Liver (tissue), 9 donors: ENCODE measurements around the gene CAMKMT. TPM values are rescaled to one million over a fixed set of nuclear protein-coding genes. Genes with fewer than 3 reads are reported as not detected.

Experiments used
- DNase-seq: peaks from one replicate; pipeline ENCODE4 v3.0.0-alpha.2; 2017; ENCODE audit warnings: low spot score
- H3K27ac ChIP-seq, 2 donors: one replicate each; pipeline ENCODE4 v1.7.0; 2013; ENCODE audit warnings: inconsistent platforms in 2 of 2, low read length in 2 of 2, control low read depth in 1 of 2, low read depth in 1 of 2, mild to moderate bottlenecking in 1 of 2
- H3K27me3 ChIP-seq, 4 donors: one replicate each; pipeline versions ENCODE4 v1.6.1 to v1.7.0; 2013; ENCODE audit warnings: low read length in 3 of 4, inconsistent platforms in 1 of 4, mild to moderate bottlenecking in 1 of 4, moderate library complexity in 1 of 4; ENCODE audit not compliant: control insufficient read depth in 4 of 4, insufficient read depth in 4 of 4
- H3K36me3 ChIP-seq, 4 donors: one replicate each; pipeline versions ENCODE4 v1.6.1 to v1.7.0; 2013; ENCODE audit warnings: low read length in 3 of 4, mild to moderate bottlenecking in 3 of 4, low read depth in 1 of 4, moderate library complexity in 1 of 4; ENCODE audit not compliant: control insufficient read depth in 4 of 4, insufficient read depth in 3 of 4
- H3K4me1 ChIP-seq, 4 donors: one replicate each; pipeline versions ENCODE4 v1.6.1 to v1.7.0; 2013; ENCODE audit warnings: low read length in 3 of 4, mild to moderate bottlenecking in 3 of 4, moderate library complexity in 1 of 4; ENCODE audit not compliant: control insufficient read depth in 4 of 4, insufficient read depth in 4 of 4
- H3K4me3 ChIP-seq, 3 donors: one replicate each; pipeline versions ENCODE4 v1.6.1 to v1.7.0; 2013; ENCODE audit warnings: low read length in 3 of 3, control low read depth in 1 of 3, low read depth in 1 of 3, mild to moderate bottlenecking in 1 of 3
- H3K9ac ChIP-seq, 2 donors: one replicate each; pipeline ENCODE4 v1.7.0; 2013; ENCODE audit warnings: low read length in 2 of 2, mild to moderate bottlenecking in 2 of 2, moderate library complexity in 2 of 2, control low read depth in 1 of 2, low read depth in 1 of 2
- H3K9me3 ChIP-seq, 4 donors: one replicate each; pipeline versions ENCODE4 v1.6.1 to v1.7.0; 2013; ENCODE audit warnings: low read length in 3 of 4; ENCODE audit not compliant: control insufficient read depth in 4 of 4
- EGR1 ChIP-seq, 2 donors: IDR thresholded peaks; 2 replicates each; pipeline ENCODE4 v1.6.1; 2016 to 2018; ENCODE audit warnings: antibody characterized with exemption in 2 of 2, low read depth in 2 of 2
- FOXA1 ChIP-seq: IDR thresholded peaks from 2 replicates; pipeline ENCODE4 v1.6.1; 2016; ENCODE audit warnings: antibody characterized with exemption
- FOXA2 ChIP-seq: IDR thresholded peaks from 2 replicates; pipeline ENCODE4 v1.6.1; 2016; ENCODE audit warnings: antibody characterized with exemption
- GABPA ChIP-seq, 2 donors: IDR thresholded peaks in 1 of 2; conservative IDR thresholded peaks in 1 of 2; 2 replicates each; pipeline ENCODE4 v1.6.1; 2016; ENCODE audit warnings: antibody characterized with exemption in 2 of 2, mild to moderate bottlenecking in 1 of 2, moderate library complexity in 1 of 2
- HNF4A ChIP-seq, 2 donors: conservative IDR thresholded peaks; 2 replicates each; pipeline ENCODE4 v1.6.1; 2016; ENCODE audit warnings: antibody characterized with exemption in 2 of 2, mild to moderate bottlenecking in 2 of 2
- HNF4G ChIP-seq: IDR thresholded peaks from 2 replicates; pipeline ENCODE4 v1.6.1; 2016; ENCODE audit warnings: antibody characterized with exemption
- JUND ChIP-seq, 2 donors: IDR thresholded peaks; 2 replicates each; pipeline ENCODE4 v1.6.1; 2016; ENCODE audit warnings: antibody characterized with exemption in 2 of 2
- RAD21 ChIP-seq, 2 donors: IDR thresholded peaks; 2 replicates each; pipeline ENCODE4 v1.6.1; 2016; ENCODE audit warnings: antibody characterized with exemption in 2 of 2, mild to moderate bottlenecking in 2 of 2
- RXRA ChIP-seq, 2 donors: IDR thresholded peaks; 2 replicates each; pipeline ENCODE4 v1.6.1; 2017 to 2018; ENCODE audit warnings: antibody characterized with exemption in 2 of 2, mild to moderate bottlenecking in 1 of 2
- SP1 ChIP-seq: IDR thresholded peaks from 2 replicates; pipeline ENCODE4 v1.6.1; 2018; ENCODE audit warnings: antibody characterized with exemption, mild to moderate bottlenecking
- TAF1 ChIP-seq: conservative IDR thresholded peaks from 2 replicates; pipeline ENCODE4 v1.6.1; 2016; ENCODE audit warnings: antibody characterized with exemption, mild to moderate bottlenecking
- YY1 ChIP-seq: IDR thresholded peaks from 2 replicates; pipeline ENCODE4 v1.6.1; 2016; ENCODE audit warnings: antibody characterized with exemption, mild to moderate bottlenecking
- WGBS: extraction: QIAGEN DNeasy Blood & Tissue Kit; methylation state at CpG from one replicate; pipeline ENCODE4 v1.1.7; 2013; 5-methylcytosine and 5-hydroxymethylcytosine counted together
- polyA plus RNA-seq, 2 donors: library from polyadenylated mRNA; stranded (reverse) in 1 of 2; unstranded in 1 of 2; fragments of 200-250 nt in 1 of 2; fragments of >200 nt in 1 of 2; fragmentation: Nextera tagmentation in 1 of 2; extraction: Ambion mirVana in 1 of 2; gene quantifications; one replicate each; pipeline versions ENCODE4 v1.2.1 to v1.2.3, GENCODE V29; 2013 to 2015
- total RNA-seq, 2 donors: library from RNA; depleted of rRNA; stranded (reverse); fragments of >200 nt; gene quantifications; one replicate each; pipeline ENCODE4 v1.2.3, GENCODE V29; 2014
- TF ChIP-seq, protein P1 (sequence below): IDR thresholded peaks from 2 replicates; pipeline ENCODE4 v1.6.1; 2016; ENCODE audit warnings: antibody characterized with exemption
- TF ChIP-seq, protein P2 (sequence below): IDR thresholded peaks from 2 replicates; pipeline ENCODE4 v1.6.1; 2016; ENCODE audit warnings: antibody characterized with exemption, mild to moderate bottlenecking
- TF ChIP-seq, protein P3 (sequence below): IDR thresholded peaks from 2 replicates; pipeline ENCODE4 v1.6.1; 2016; ENCODE audit warnings: antibody characterized with exemption
- TF ChIP-seq, protein P4 (sequence below): fragments of 150-350 bp; IDR thresholded peaks from 2 replicates; pipeline ENCODE4 v1.5.1; 2017; ENCODE audit warnings: improper control_type of control experiment, low read depth, low read length; ENCODE audit not compliant: missing input control
- donor health status: healthy.
- donor health status: healthy.
- donor health status: healthy.
- donor health status: healthy.
- donor health status: healthy.

The CAMKMT gene
- total and polyA plus RNA-seq, 4 donors: 1.5 to 12.7 (median 7.1) TPM

DNA sequence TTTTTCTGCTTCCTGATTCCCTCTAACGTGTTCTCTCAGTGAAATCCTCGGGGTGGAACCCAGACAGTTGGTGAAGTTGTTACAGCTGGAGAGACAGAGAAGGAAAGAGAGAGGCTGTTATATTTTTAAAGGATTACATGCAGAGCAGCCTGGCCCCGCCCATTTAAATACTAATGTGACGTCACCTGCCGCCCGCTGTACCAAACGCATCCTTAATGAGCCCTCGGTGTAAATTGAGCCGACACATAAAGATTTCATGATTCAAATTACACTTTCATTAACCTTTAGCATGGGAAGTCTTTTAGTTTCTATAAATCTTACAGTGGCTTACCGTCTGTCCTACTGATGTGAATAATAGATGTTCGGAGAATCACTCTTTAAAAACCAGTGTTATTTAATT lies 415.8 kb downstream of the CAMKMT start:
- no peak overlapping the region for H3K9ac ChIP-seq
- H3K27me3 ChIP-seq: no peaks in the 10 kb centered on the region
- 54% methylated on average over 11 of the region's 11 CpGs for WGBS
- no peaks in the 10 kb centered on the region for H3K36me3 ChIP-seq
- no peak overlapping the region for H3K4me3 ChIP-seq
- no peaks in the 10 kb centered on the region for H3K9me3 ChIP-seq
- no peaks in the 10 kb centered on the region for H3K4me1 ChIP-seq
- TF ChIP-seq, protein P1, sequence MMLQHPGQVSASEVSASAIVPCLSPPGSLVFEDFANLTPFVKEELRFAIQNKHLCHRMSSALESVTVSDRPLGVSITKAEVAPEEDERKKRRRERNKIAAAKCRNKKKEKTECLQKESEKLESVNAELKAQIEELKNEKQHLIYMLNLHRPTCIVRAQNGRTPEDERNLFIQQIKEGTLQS: no peak
- DNase-seq: no peak
- H3K27ac ChIP-seq: no peak overlapping the region

DNA sequence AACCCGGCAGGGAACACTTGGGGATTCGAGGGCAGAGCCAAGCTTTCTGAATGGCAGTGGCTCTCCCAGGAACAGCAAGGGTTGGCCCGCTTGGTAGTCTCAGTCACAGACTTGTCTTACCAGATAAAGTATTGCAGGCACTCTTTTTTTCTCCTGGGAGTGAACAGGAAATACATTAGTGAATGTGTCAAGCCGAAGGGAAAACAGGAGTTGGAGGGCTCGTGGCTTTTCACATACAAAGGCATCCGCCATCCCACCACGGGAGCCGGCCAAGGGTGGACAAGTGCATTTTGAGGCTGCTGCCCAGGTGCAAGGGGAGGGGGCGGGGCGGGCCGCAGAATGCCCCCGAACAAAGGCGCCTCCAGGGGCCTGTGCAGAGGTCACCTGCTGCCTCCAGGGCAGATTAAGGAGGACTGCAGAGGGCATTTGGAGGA lies 416.5 kb downstream of the CAMKMT start:
- Histone ChIP-seq H3K9me3 (no peaks in the 10 kb centered on the region), H3K9ac (no peak overlapping the region), H3K27me3 (no peaks in the 10 kb centered on the region), H3K4me3 (no peak overlapping the region), H3K27ac (no peak overlapping the region), H3K36me3 (no peaks in the 10 kb centered on the region), H3K4me1 (no peaks in the 10 kb centered on the region)
- no peak for DNase-seq
- TF ChIP-seq JUND (IDR thresholded peaks at IDR 0.05) (no peak), EGR1 (IDR thresholded peaks at IDR 0.05; ENCODE audit: low read depth in 2 of 2) (no peak), RXRA (IDR thresholded peaks at IDR 0.05) (no peak), HNF4G (no peak), HNF4A (conservative IDR thresholded peaks at IDR 0.05) (no peak)
- TF ChIP-seq, protein P2, sequence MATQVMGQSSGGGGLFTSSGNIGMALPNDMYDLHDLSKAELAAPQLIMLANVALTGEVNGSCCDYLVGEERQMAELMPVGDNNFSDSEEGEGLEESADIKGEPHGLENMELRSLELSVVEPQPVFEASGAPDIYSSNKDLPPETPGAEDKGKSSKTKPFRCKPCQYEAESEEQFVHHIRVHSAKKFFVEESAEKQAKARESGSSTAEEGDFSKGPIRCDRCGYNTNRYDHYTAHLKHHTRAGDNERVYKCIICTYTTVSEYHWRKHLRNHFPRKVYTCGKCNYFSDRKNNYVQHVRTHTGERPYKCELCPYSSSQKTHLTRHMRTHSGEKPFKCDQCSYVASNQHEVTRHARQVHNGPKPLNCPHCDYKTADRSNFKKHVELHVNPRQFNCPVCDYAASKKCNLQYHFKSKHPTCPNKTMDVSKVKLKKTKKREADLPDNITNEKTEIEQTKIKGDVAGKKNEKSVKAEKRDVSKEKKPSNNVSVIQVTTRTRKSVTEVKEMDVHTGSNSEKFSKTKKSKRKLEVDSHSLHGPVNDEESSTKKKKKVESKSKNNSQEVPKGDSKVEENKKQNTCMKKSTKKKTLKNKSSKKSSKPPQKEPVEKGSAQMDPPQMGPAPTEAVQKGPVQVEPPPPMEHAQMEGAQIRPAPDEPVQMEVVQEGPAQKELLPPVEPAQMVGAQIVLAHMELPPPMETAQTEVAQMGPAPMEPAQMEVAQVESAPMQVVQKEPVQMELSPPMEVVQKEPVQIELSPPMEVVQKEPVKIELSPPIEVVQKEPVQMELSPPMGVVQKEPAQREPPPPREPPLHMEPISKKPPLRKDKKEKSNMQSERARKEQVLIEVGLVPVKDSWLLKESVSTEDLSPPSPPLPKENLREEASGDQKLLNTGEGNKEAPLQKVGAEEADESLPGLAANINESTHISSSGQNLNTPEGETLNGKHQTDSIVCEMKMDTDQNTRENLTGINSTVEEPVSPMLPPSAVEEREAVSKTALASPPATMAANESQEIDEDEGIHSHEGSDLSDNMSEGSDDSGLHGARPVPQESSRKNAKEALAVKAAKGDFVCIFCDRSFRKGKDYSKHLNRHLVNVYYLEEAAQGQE: no peak
- TF ChIP-seq, protein P1: no peak
- TF ChIP-seq, protein P3, sequence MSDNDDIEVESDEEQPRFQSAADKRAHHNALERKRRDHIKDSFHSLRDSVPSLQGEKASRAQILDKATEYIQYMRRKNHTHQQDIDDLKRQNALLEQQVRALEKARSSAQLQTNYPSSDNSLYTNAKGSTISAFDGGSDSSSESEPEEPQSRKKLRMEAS: no peak
- WGBS: 64% methylated on average over 13 of the region's 13 CpGs

DNA sequence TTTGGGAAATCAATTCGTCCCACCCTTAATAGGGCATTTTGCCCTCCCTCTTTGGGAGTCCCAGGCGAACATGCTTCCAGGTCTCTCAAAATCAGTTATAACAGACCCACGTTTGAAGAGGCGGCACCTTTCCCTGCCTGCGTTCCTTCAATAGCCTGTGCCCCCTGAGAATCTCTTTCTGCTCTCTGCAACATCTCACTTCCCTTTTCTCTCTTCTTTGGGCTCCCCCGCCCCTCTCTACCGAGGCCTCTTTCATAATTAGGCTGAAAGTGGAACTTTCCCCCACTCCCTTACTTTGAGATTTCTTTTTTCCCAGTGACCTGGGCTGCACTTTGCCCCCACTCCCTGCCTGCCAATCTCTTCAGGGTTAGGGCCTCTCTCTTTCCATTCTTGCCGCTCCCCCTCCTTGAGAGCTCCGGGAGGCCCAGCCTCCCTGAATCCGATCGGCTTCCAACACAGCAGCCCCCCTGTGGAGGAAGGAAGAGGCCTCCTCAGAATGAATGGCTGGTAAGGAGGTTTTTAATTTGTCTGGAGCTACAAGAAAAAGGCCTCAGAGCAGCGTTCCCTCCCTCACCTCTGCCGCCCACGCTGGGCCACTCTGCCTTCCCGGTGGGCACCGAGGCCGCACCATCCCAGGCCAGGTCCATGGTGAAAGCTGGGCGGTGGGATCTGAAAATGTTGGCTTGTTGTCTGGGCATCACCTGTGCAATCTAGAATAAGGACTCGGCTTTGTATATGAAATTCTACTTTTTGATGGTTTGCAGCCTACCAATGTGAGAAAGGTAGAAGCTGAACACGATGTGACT lies 417.1 kb downstream of the CAMKMT start:
- 77% methylated on average over 20 of the region's 20 CpGs for WGBS
- no peaks in the 10 kb centered on the region for H3K36me3 ChIP-seq
- no peak overlapping the region for H3K4me3 ChIP-seq
- no peaks in the 10 kb centered on the region for H3K4me1 ChIP-seq
- DNase-seq: no peak
- H3K27me3 ChIP-seq: no peaks in the 10 kb centered on the region
- no peak overlapping the region for H3K27ac ChIP-seq
- no peak overlapping the region for H3K9ac ChIP-seq
- no peaks in the 10 kb centered on the region for H3K9me3 ChIP-seq
- TF ChIP-seq SP1 (no peak), JUND (IDR thresholded peaks at IDR 0.05) (no peak), FOXA1 (no peak), TAF1 (no peak), YY1 (no peak), FOXA2 (no peak), GABPA (IDR thresholded peaks at IDR 0.05 in 1 of 2, conservative IDR thresholded peaks at IDR 0.05 in 1 of 2) (no peak), HNF4G (no peak), RAD21 (IDR thresholded peaks at IDR 0.05) (no peak)
- TF ChIP-seq, protein P1: no peak
- TF ChIP-seq, protein P4, sequence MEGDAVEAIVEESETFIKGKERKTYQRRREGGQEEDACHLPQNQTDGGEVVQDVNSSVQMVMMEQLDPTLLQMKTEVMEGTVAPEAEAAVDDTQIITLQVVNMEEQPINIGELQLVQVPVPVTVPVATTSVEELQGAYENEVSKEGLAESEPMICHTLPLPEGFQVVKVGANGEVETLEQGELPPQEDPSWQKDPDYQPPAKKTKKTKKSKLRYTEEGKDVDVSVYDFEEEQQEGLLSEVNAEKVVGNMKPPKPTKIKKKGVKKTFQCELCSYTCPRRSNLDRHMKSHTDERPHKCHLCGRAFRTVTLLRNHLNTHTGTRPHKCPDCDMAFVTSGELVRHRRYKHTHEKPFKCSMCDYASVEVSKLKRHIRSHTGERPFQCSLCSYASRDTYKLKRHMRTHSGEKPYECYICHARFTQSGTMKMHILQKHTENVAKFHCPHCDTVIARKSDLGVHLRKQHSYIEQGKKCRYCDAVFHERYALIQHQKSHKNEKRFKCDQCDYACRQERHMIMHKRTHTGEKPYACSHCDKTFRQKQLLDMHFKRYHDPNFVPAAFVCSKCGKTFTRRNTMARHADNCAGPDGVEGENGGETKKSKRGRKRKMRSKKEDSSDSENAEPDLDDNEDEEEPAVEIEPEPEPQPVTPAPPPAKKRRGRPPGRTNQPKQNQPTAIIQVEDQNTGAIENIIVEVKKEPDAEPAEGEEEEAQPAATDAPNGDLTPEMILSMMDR: no peak
- TF ChIP-seq, protein P2: no peak
